ENCODE data around the gene RTN4IP1. TPM values are rescaled to one million over a fixed set of nuclear protein-coding genes. Genes with fewer than 3 reads are reported as not detected.

RTN4IP1 gene
- total and polyA plus RNA-seq, 11 donors, result 6.9 to 23.3 (median 13.6) TPM

GRCh38 chr6:106637051-106637716 is 7.9 kb upstream of the RTN4IP1 start:
- Histone ChIP-seq H3K27me3 (no peaks in the 10 kb centered on the region), H3K27ac (peak overlapping the region in 1 of 12 donors; percentile 56), H3K36me3 (peaks cover 0 to 24% (median 13%) of the 10 kb centered on the region in 9 donors), H3K9me3 (no peaks in the 10 kb centered on the region), H3K4me1 (peaks cover 0 to 26% (median 0%) of the 10 kb centered on the region in 12 donors), H3K4me3 (no peak overlapping the region)
- TF ChIP-seq, protein P1, sequence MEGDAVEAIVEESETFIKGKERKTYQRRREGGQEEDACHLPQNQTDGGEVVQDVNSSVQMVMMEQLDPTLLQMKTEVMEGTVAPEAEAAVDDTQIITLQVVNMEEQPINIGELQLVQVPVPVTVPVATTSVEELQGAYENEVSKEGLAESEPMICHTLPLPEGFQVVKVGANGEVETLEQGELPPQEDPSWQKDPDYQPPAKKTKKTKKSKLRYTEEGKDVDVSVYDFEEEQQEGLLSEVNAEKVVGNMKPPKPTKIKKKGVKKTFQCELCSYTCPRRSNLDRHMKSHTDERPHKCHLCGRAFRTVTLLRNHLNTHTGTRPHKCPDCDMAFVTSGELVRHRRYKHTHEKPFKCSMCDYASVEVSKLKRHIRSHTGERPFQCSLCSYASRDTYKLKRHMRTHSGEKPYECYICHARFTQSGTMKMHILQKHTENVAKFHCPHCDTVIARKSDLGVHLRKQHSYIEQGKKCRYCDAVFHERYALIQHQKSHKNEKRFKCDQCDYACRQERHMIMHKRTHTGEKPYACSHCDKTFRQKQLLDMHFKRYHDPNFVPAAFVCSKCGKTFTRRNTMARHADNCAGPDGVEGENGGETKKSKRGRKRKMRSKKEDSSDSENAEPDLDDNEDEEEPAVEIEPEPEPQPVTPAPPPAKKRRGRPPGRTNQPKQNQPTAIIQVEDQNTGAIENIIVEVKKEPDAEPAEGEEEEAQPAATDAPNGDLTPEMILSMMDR (IDR thresholded peaks at IDR 0.05), result no peak
- TF ChIP-seq POLR2A (IDR thresholded peaks at IDR 0.05), result no peak
- WGBS, 4 donors, result 63 to 69% (median 66%) methylated on average over 7 of the region's 7 CpGs
- ATAC-seq, result peak in 1 of 4 donors; percentile 41
- intact Hi-C loops (cut with DNase I), result no loop called here
- DNase-seq, result no peak

- DNase-seq, result no peak
- no peak for ATAC-seq
- no peak for TF ChIP-seq POLR2A (IDR thresholded peaks at IDR 0.05)
- TF ChIP-seq, protein P1 (IDR thresholded peaks at IDR 0.05), result no peak
- Histone ChIP-seq H3K4me1 (peaks cover 0 to 38% (median 9%) of the 10 kb centered on the region in 12 donors), H3K27ac (no peak overlapping the region), H3K36me3 (no peaks in the 10 kb centered on the region), H3K4me3 (no peak overlapping the region), H3K27me3 (no peaks in the 10 kb centered on the region), H3K9me3 (no peaks in the 10 kb centered on the region)
- 94 to 97% (median 96%) methylated on average over 5 of the region's 5 CpGs for WGBS, 4 donors
- intact Hi-C loops (cut with DNase I), result no loop called here
Measured at GRCh38 chr6:106634565-106634964, 5.3 kb upstream of the RTN4IP1 start.

- intact Hi-C loops (cut with DNase I), result no loop called here
Measured at GRCh38 chr6:106631346-106631745, 2.0 kb upstream of the RTN4IP1 start.

GRCh38 chr6:106630366-106630765 is 1.1 kb upstream of the RTN4IP1 start:
- no peak for ATAC-seq
- H3K9me3 ChIP-seq, result no peaks in the 10 kb centered on the region
- WGBS, 4 donors, result 46 to 59% (median 49%) methylated on average over 5 of the region's 5 CpGs
- peak overlapping the region in 1 of 12 donors; percentile 90 for H3K27ac ChIP-seq
- no peak for TF ChIP-seq POLR2A (IDR thresholded peaks at IDR 0.05)
- TF ChIP-seq, protein P1 (IDR thresholded peaks at IDR 0.05), result no peak
- H3K4me3 ChIP-seq, result peak overlapping the region in 11 of 12 donors; percentile 61 to 97 (median 91)
- H3K27me3 ChIP-seq, result no peaks in the 10 kb centered on the region
- no peak for DNase-seq
- H3K36me3 ChIP-seq, result no peaks in the 10 kb centered on the region
- peaks cover 0 to 30% (median 14%) of the 10 kb centered on the region in 12 donors for H3K4me1 ChIP-seq
- intact Hi-C loops (cut with DNase I), result no loop called here

More at GRCh38 chr6:106631346-106631745, 2.0 kb upstream of the RTN4IP1 start:
- TF ChIP-seq, protein P1 (IDR thresholded peaks at IDR 0.05), result no peak
- TF ChIP-seq POLR2A (IDR thresholded peaks at IDR 0.05), result no peak
- H3K9me3 ChIP-seq, result no peaks in the 10 kb centered on the region
- peaks cover 0 to 30% (median 14%) of the 10 kb centered on the region in 12 donors for H3K4me1 ChIP-seq
- WGBS, 4 donors, result 23 to 38% (median 29%) methylated on average over 1 of the region's 1 CpG
- H3K4me3 ChIP-seq, result no peak overlapping the region
- H3K27ac ChIP-seq, result no peak overlapping the region
- H3K36me3 ChIP-seq, result no peaks in the 10 kb centered on the region
- DNase-seq (no peak), ATAC-seq (no peak)
- H3K27me3 ChIP-seq, result no peaks in the 10 kb centered on the region
